OCI-LY1 (cell line): ENCODE results near the gene TBX20.

Experiments
- H2AFZ ChIP-seq: fragments of 200-600 bp; sonication (generic), shearing (Covaris generic); 2 replicates; pipeline ENCODE4 v1.6.0; 2014; ENCODE audit warnings: antibody characterized with exemption, mild to moderate bottlenecking, low read length
- H3F3A ChIP-seq: fragments of 200-600 bp; sonication (generic), shearing (Covaris generic); 2 replicates; pipeline ENCODE4 v1.6.0; 2014; ENCODE audit warnings: mild to moderate bottlenecking, antibody characterized with exemption, low read length, moderate library complexity; ENCODE audit not compliant: insufficient read depth
- H3K27ac ChIP-seq: fragments of 200-600 bp; sonication (generic); 2 replicates; pipeline ENCODE4 v1.5.1; 2014; ENCODE audit warnings: low read length, mixed run types, mild to moderate bottlenecking, low read depth; ENCODE audit not compliant: poor library complexity, severe bottlenecking
- H3K27me3 ChIP-seq: fragments of 200-600 bp; sonication (generic); 2 replicates; pipeline ENCODE4 v1.6.0; 2014; ENCODE audit warnings: antibody characterized with exemption, mild to moderate bottlenecking, low read length, moderate library complexity; ENCODE audit not compliant: insufficient read depth
- H3K36me3 ChIP-seq: fragments of 200-600 bp; sonication (generic); 2 replicates; pipeline ENCODE4 v1.6.1; 2014; ENCODE audit warnings: mild to moderate bottlenecking, antibody characterized with exemption, low read length, moderate library complexity, mixed read lengths; ENCODE audit not compliant: insufficient read depth
- H3K4me1 ChIP-seq: fragments of 200-600 bp; sonication (generic); 2 replicates; pipeline ENCODE4 v1.5.1; 2014; ENCODE audit warnings: mild to moderate bottlenecking, low read length, moderate library complexity; ENCODE audit not compliant: insufficient read depth, severe bottlenecking
- H3K4me2 ChIP-seq: fragments of 200-600 bp; sonication (generic), shearing (Covaris generic); 2 replicates; pipeline ENCODE4 v1.6.1; 2014; ENCODE audit warnings: low read length
- H3K4me3 ChIP-seq: fragments of 200-600 bp; sonication (generic); 2 replicates; pipeline ENCODE4 v1.5.1; 2014; ENCODE audit warnings: low read length, low read depth, mild to moderate bottlenecking, mixed read lengths; ENCODE audit not compliant: poor library complexity, severe bottlenecking
- H3K79me2 ChIP-seq: fragments of 200-600 bp; shearing (Covaris generic); 2 replicates; pipeline ENCODE4 v1.6.1; 2016; ENCODE audit warnings: mixed run types, low read length, mixed read lengths; ENCODE audit not compliant: insufficient read depth
- H3K9ac ChIP-seq: fragments of 200-600 bp; sonication (generic), shearing (Covaris generic); 2 replicates; pipeline ENCODE4 v1.6.1; 2014; ENCODE audit warnings: mild to moderate bottlenecking, low read length, mixed read lengths
- H3K9me2 ChIP-seq: fragments of 200-600 bp; sonication (generic), shearing (Covaris generic); 2 replicates; pipeline ENCODE4 v1.6.1; 2014; ENCODE audit warnings: low read depth, mild to moderate bottlenecking, low read length, mixed read lengths
- H3K9me3 ChIP-seq: fragments of 200-600 bp; shearing (Covaris generic); 2 replicates; pipeline ENCODE4 v1.6.1; 2014; ENCODE audit warnings: low read length, mixed read lengths
- H4K20me1 ChIP-seq: fragments of 200-600 bp; sonication (generic), shearing (Covaris generic); 2 replicates; pipeline ENCODE4 v1.6.0; 2016; ENCODE audit warnings: mild to moderate bottlenecking, low read length; ENCODE audit not compliant: insufficient read depth
- EZH2 ChIP-seq: fragments of 200-600 bp; sonication (generic), shearing (Covaris generic); IDR thresholded peaks from 2 replicates; pipeline ENCODE4 v1.8.0; 2017; ENCODE audit warnings: borderline replicate concordance, mixed run types, mild to moderate bottlenecking, antibody characterized with exemption, low read length, moderate library complexity, mixed read lengths
- TF ChIP-seq, protein P1 (sequence below): fragments of 200-600 bp; sonication (generic), shearing (Covaris generic); IDR thresholded peaks from 2 replicates; pipeline ENCODE4 v1.5.1; 2017; ENCODE audit warnings: mild to moderate bottlenecking, antibody characterized with exemption, low read length, moderate library complexity, mixed read lengths

TBX20 gene

DNA sequence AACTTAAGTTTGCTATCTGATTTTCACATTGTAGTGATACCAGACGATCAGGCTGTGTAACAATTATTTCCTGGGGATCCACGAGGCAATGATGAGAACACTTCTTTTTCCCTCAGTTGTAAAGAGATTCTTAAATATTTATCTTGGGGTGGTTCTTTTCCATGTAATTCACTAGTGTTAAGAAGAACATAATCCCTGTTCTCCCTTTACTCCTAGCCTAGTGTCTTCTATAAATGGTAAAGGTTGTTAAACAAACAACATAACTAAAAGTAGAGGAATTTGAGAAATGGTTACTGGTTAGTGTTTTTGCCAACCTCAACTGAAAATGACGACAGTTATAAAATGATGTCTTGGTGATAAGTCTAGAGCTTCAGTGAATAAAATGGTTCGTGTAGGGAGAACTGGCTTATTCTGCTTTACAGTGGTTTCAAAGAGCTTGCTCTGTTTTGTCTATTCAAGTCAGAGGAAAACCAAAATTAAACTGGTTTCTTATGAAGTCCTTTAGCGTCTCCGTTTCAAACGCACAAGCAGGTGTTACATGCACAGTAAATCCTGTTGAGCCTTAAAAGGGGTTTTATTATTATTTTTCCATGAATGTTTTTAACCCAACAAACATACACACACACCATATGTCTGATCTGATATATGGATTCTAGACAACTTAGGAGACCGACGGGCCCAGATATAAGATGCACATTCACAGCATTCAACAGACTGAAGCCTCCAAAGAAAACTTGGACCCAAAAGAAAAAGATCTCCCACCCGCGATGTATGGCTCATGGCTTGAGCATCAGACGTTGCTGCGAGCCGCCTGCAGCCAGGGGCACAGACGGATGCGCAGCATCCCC is 1.1 kb downstream of the TBX20 start:
- H4K20me1 ChIP-seq, result no peaks in the 10 kb centered on the region
- no peaks in the 10 kb centered on the region for H3K9me2 ChIP-seq
- TF ChIP-seq EZH2, result no peak
- TF ChIP-seq, protein P1, sequence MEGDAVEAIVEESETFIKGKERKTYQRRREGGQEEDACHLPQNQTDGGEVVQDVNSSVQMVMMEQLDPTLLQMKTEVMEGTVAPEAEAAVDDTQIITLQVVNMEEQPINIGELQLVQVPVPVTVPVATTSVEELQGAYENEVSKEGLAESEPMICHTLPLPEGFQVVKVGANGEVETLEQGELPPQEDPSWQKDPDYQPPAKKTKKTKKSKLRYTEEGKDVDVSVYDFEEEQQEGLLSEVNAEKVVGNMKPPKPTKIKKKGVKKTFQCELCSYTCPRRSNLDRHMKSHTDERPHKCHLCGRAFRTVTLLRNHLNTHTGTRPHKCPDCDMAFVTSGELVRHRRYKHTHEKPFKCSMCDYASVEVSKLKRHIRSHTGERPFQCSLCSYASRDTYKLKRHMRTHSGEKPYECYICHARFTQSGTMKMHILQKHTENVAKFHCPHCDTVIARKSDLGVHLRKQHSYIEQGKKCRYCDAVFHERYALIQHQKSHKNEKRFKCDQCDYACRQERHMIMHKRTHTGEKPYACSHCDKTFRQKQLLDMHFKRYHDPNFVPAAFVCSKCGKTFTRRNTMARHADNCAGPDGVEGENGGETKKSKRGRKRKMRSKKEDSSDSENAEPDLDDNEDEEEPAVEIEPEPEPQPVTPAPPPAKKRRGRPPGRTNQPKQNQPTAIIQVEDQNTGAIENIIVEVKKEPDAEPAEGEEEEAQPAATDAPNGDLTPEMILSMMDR, result no peak
- no peaks in the 10 kb centered on the region for H3K9me3 ChIP-seq
- H3K4me1 ChIP-seq, result no peaks in the 10 kb centered on the region
- H2AFZ ChIP-seq, result no peak overlapping the region
- H3K9ac ChIP-seq, result no peak overlapping the region
- H3K4me2 ChIP-seq, result no peak overlapping the region
- no peaks in the 10 kb centered on the region for H3K36me3 ChIP-seq
- H3K27ac ChIP-seq, result no peak overlapping the region
- no peaks in the 10 kb centered on the region for H3F3A ChIP-seq
- H3K27me3 ChIP-seq, result peaks cover 5% of the 10 kb centered on the region; the same call in 1 of the 2 replicates
- H3K4me3 ChIP-seq, result no peak overlapping the region
- H3K79me2 ChIP-seq, result no peaks in the 10 kb centered on the region

DNA sequence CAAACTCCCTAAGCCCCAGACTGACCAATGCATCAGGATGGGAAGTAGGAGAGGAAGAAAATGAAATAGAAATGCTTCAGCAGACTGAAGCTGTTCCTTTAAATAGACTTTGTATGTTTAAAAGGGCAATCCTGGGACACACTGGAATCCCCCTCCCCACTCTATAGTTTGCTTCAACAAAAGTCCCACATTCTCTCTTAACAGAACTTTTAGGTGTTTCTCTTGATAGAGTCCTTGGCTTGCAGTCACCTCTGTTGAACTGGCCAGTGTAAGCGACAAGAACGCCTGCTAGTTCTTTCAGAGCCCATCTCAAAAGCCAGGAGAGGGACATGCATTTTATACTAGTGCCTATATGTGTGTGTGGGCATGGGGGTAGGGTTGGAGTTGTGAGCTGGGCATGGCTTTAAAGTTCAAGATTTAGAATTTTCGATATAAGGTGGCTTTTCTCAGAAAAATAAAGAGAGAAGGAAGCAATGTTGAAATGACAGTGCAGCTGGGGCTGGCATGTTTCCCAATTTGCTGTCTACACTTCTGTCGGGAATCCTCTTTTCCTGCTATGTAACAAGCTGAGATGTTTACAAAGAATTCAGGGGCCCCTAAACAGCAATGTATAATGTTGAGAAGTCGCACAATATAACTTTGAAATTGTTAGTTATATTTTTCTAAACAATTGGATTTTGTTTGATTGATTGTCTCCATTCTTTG is 2.1 kb downstream of the TBX20 start:
- Histone ChIP-seq H3K9me2 (no peaks in the 10 kb centered on the region), H3K4me3 (no peak overlapping the region), H3F3A (no peaks in the 10 kb centered on the region), H3K9me3 (no peaks in the 10 kb centered on the region), H3K4me1 (no peaks in the 10 kb centered on the region), H2AFZ (no peak overlapping the region), H3K9ac (no peak overlapping the region), H3K4me2 (no peak overlapping the region), H3K27ac (no peak overlapping the region), H3K79me2 (no peaks in the 10 kb centered on the region), H4K20me1 (no peaks in the 10 kb centered on the region), H3K27me3 (peaks cover 5% of the 10 kb centered on the region; the same call in 1 of the 2 replicates), H3K36me3 (no peaks in the 10 kb centered on the region)
- TF ChIP-seq, protein P1, result no peak
- TF ChIP-seq EZH2, result no peak

DNA sequence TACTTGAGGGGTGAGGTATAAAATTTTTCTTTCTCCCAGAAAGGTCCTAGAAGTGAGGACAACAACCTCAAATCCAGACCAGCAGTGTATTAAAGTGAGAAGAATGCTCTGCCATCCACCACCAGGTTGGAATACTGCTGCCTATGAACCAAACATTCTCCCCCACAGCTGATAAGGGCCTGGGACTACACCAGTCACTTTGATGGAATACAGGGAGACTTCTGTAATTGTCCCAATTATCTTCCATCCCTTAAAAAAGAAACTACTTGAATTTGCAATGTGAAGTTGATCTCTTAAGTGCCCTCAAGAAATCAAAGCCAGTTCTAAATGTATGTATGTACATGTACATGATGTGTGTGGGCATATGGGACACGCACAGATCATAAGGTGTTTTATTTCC is 3.0 kb downstream of the TBX20 start:
- Histone ChIP-seq H3K27ac (no peak overlapping the region), H3K79me2 (no peaks in the 10 kb centered on the region), H3K4me2 (no peak overlapping the region), H3K9me3 (no peaks in the 10 kb centered on the region), H3K4me1 (no peaks in the 10 kb centered on the region), H3K9ac (no peak overlapping the region), H3K4me3 (no peak overlapping the region), H3K36me3 (no peaks in the 10 kb centered on the region), H3K9me2 (no peaks in the 10 kb centered on the region), H3K27me3 (no peaks in the 10 kb centered on the region; the same call in 1 of the 2 replicates), H2AFZ (no peak overlapping the region), H3F3A (no peaks in the 10 kb centered on the region), H4K20me1 (no peaks in the 10 kb centered on the region)
- no peak for TF ChIP-seq EZH2
- TF ChIP-seq, protein P1, result no peak
